ENCODE measurements around the gene MAML3.
"Not testable (repeated sequence)": the region's sequence is repeated elsewhere in the genome, so short reads cannot be mapped to it uniquely, and the experiment has no call there.

MAML3 gene

DNA sequence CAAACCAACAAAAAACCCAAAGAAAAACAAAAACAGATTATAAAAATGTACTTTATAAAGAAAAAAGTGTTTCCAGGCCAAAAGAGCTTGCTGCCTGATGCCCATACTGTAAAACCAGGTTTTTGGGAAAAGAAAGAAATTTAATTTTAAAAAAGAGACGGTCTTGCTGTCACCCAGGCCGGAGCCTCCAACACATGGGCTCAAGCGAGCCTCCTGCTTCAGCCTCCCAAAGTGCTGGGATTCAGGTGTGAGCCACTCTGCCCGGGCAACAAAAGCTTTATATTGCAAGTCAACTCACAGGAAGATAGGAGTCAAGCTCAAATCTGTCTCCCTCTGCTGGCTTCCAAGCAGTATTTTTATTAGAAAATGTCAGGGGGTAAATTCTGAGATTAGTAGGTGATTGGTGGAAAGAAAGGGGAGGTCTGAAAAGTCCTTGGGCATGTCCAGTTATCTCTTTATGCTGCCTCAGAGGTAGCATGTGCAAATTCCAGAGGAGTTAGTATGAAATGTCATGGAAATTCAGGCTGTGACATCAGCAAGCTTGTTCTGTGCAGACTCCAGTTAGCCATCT lies 449.0 kb downstream of the MAML3 start:
- no peak for DNase-seq

DNA sequence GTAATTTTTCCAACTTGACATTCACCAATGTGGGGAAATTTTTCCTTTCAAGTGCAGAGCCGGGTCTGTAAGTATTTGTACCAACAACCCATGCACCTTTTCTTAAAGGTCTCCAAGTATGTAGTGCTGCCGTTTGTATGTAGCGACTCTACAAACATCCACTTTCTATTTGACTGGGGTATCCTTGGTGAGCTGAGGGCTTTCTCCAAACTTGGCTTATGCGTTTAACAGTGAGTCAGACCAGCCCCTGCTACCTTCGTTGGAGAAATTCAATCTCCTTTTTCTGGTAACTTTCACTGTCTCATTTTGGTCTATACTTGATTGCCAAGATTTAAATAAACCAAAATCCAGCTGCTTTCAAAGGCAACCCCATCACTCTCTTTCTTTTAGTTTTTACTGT lies 453.4 kb downstream of the MAML3 start:
- no peak for DNase-seq

GRCh38 chr4:139698167-139698925 lies 455.6 kb downstream of the MAML3 start:
- DNase-seq: not testable (repeated sequence)

DNA sequence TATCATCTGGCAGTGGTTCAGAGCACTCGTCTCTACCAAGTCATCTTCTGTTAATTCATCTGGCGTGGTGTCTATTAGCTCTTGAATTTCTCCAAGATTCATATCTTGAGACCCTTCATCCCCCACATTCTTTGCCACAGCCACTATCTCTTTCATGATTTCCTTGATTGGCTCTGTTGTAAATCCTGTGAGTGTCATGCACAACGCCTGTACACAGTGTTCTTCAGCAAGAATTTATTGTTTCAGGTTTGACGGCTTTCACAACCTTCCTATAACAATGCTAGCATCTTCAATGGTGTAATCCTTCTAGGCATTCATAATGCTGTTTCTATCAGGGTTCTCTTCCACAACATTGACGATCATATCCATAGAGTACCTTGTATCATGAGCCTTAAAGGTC lies 457.5 kb downstream of the MAML3 start:
- DNase-seq: no peak

GRCh38 chr4:139694522-139695107 lies 459.4 kb downstream of the MAML3 start:
- no peak for DNase-seq

DNA sequence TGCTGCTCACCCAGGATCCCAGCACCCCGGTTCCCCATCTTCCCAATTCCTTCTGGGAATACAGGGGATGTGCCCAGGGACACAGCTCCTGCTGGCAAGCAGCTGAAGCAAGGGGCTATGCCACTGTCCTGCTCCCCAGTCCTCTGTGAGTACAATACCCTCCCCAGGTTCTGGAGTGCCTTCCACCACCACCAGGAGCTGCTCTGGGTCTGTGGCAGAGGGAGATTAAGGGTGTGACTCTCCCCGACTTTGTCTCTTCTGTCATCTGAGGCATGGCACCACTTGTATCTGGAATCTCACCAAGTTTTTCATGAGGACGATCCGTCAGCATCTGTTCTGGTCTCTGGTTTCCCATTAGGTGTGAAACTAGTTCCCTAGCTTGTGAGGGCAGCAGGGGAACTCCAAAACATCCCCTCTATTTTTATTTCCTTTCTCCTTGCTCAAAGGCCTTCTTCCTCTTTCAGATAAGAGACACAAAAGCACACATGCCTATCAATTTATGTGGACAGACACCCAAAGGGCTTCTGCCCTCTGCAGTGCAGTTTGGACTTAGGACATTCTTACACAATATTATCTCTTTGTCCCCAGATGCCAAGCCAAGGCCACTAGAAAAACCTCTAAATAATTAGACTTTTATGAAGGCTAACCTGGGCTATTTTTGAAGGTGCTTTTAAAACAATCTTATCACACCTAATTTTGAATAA lies 461.5 kb downstream of the MAML3 start:
- DNase-seq: no peak

GRCh38 chr4:139690419-139690818 lies 463.6 kb downstream of the MAML3 start:
- no peak for DNase-seq

GRCh38 chr4:139689093-139689722 lies 464.8 kb downstream of the MAML3 start:
- no peak for DNase-seq

- DNase-seq: no peak
These were observed 467.0 kb downstream of the MAML3 start for GRCh38 chr4:139686988-139687387.

DNA sequence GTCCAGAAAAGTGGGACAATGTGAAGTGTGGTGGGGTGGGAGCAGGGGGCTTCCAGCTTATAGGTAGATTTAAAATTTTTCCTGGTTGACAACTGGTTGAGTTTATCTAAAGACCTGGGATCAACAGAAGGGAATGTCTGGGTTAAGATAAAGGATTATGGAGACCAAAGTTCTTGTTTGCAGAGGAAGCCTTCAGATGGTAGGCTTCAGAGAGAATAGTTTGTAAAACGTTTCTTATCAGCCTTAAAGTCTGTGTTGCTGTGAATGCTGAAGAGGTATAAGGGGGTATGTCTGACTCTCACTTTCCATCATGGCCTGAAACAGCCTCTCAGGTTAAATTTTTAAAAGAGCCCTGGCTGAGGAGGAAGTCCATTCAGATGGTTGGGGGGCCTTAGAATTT lies 467.9 kb downstream of the MAML3 start:
- DNase-seq: no peak

GRCh38 chr4:139685180-139685579 lies 468.8 kb downstream of the MAML3 start:
- DNase-seq: no peak

GRCh38 chr4:139684351-139684750 lies 469.6 kb downstream of the MAML3 start:
- DNase-seq: no peak

DNA sequence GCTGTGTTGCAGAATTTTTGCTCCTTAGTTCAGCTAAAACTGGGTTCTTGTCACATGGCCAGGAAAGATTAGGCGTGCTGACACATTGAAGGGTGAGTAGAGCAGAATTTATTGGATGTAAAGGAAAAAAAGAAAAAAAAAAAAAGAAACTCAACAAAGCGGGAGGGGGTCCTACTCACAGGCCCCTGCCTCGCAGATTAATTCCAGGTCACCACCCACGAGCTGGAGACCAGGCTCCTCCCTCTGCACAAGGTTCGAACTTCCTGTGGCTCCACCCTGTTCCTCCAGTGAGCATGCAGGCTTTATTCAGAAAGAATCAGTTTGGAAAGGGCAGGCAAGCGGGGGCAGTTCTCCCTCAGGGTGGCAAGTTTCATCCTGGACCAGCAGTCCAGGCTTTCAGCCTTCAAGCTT lies 471.2 kb downstream of the MAML3 start:
- no peak for DNase-seq

GRCh38 chr4:139682309-139682708 lies 471.7 kb downstream of the MAML3 start:
- DNase-seq: no peak

DNA sequence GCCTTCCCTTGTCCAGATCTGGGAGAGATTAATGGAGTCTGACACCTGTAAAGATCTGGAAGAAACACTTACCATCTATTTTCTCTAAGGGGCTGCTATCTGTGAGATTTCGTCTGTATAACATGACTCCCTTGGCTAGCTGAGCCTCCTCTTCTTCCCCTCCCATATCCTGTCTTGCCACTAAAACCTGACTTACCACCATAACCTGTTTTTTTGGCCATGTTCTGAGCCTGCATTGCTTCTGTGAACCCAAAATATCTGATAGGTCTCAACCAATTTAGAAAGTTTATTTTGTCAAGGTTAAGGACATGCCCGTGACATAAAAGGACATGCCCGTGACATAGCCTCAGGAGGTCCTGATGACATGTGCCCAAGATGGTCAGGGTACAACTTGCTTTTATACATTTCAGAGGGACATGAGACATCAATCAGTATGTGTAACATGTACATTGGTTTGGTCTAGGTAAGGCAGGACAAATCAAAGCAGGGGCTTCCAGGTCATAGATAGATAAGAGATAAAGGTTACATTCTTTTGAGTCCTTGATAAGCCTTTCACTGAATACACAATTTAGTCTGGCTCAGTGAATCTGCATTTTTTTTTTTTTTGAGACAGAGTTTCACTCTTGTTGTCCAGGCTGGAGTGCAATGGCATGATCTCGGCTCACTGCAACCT lies 476.9 kb downstream of the MAML3 start:
- DNase-seq: no peak

GRCh38 chr4:139676365-139676764 lies 477.6 kb downstream of the MAML3 start:
- DNase-seq: no peak

- no peak for DNase-seq
These were observed 478.3 kb downstream of the MAML3 start for GRCh38 chr4:139675651-139676050.

DNA sequence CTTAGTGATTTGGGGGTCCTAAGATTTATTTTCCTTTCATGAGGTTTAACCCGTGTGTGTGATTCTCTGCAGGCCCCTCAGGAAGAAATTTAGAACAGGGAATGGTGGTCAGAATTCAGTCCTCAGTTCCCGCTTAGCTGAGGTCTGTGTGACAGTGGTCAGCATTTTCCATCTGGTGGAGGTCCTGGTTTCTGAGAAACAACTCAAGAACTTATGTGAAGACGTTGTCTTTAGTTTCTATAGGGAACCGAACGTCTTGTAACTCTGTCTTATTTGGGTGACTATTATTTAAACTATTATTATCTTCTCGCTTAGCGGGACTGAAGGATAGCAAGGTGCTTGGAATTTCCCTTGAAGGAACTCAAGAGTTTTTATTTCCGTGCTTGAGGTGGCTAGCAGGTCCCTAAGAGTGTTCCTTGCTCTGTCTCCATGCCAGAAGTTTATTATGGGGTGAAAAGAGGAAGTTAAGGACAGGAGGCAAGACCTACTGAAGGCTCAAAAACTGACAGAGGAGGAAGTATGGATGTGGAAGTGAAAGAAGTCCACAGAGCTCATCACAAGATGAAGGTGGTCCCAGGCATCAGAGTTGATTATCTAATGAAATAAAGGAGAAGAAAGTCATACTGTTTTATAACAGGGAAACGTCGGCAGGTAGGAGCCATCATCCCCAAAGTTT lies 479.0 kb downstream of the MAML3 start:
- DNase-seq: peak; percentile 3 to 16

DNA sequence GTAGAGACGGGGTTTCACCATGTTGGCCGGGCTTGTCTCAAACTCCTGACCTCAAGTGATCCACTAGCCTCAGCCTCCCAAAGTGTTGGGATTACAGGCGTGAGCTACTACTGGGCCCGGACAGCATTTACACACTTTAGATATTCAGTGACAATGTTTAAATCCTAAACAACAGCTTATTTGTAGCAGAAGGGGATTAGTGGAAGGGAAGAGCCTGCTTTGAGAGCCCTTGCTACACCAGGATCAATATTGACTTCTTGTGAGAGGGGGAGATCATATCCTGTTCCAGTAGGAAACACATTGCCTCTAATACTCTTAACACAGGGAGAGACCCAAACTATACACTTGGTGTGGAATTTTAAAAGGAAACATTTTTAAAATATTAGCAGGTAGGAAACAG lies 481.3 kb downstream of the MAML3 start:
- no peak for DNase-seq

GRCh38 chr4:139672215-139672614 lies 481.8 kb downstream of the MAML3 start:
- no peak for DNase-seq

DNA sequence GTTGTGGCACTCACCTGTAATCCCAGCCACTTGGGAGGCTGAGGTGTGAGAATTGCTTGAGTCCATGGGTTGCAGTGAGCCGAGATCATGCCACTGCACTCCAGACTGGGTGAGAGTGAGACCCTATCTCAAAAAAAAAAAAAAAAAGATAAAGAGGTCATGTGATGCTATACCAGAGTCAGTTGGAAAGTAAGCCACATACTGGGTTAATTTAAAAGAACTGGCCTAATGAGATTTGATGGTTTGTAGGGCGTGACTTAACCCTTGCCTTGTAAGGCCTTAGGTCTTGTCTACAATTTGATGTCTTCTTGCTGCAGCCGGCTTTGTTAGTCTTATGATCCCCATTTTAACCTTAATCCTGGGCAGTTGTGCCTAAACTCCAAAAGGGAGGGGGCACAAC lies 483.2 kb downstream of the MAML3 start:
- DNase-seq: no peak

GRCh38 chr4:139669890-139670289 lies 484.1 kb downstream of the MAML3 start:
- DNase-seq: no peak

Measured in CD4-positive, alpha-beta T cell treated with Interleukin-1 beta for 1 hour (primary cell).